Activated naive CD4-positive, alpha-beta T cell (primary cell): ENCODE results near the gene RAP1B.
"Not testable (repeated sequence)": the region's sequence is repeated elsewhere in the genome, so short reads cannot be mapped to it uniquely, and the experiment has no call there.

Experiments
- DNase-seq, 4 experiments: peaks; one replicate each; lab custom pipeline; 2025; lab: John Stamatoyannopoulos, UW

The RAP1B gene

DNA sequence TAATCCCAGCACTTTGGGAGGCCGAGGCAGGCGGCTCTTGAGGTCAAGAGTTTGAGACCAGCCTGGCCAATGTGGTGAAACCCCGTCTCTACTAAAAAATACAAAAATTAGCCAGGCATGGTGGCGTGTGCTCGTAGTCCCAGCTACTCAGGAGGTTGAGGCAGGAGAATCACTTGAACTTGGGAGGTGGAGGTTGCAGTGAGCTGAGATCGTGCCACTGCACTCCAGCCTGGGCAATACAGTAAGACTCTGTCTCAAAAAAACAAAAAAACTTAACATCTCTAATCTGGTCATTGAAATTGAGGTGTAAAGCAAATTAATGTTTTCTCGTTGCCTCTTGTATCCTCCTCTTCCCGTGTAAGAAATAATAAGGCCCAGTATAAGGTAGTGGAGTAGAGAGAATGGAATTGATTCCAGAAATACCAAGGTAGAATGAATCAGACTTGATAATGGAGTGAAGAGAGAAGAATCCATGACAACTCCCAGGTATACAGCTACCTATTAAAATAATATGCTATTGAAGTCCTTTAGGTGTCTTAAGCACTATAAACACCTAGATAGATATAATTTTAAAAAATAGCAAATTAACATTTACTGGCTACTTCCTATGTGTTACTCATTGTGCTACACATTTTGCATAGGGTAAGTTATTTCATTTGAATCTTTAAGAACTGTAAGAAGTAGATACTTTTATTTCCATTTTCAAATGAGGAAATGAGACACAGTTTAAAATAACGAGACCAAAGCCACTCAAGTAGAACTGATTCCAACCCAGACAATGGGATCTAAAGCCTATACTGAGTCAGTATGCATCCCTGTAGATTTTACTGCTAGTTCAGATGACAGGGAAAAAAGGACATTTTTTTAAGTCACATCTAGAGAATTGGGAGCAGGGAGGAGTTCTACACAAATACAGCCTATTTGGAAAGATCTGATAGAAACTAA is 23.2 kb downstream of the RAP1B start:
- DNase-seq = no peak

DNA sequence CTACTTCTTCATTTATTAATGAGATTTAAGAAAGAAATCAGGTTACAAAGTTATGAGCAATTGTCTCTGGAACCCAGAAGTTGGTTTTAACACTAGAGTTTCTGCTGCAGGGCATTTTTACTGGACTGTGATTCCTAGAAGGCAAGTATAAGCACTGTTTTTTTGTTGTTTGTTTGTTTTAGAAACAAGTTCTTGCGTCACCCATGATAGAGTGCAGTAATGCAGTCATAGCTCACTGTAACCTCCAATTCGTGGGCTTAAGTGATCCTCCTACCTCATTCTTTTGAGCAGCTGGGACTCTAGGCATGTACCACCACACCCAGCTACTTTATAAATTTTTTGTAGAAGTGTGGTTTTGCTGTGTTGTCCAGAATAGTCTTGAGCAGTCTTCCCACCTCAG is 25.6 kb downstream of the RAP1B start:
- no peak for DNase-seq

DNA sequence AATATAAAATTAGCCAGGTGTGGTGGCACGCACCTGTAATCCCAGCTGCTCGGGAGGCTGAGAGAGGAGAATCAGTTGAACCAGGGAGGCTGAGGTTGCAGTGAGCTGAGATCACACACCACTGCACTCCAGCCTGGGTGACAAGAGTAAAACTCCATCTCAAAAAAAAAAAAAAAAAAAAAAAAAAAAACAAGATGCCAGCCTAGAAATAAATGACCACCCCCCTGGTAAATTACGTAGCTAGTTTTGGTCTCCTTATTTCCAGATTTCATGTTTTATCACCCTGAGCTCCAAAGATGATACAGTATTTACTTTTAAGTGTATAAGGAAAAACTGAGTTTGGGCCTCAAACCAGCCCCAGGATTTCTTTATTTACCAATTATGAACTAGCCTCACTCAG is 26.7 kb downstream of the RAP1B start:
- DNase-seq = not testable (repeated sequence)

DNA sequence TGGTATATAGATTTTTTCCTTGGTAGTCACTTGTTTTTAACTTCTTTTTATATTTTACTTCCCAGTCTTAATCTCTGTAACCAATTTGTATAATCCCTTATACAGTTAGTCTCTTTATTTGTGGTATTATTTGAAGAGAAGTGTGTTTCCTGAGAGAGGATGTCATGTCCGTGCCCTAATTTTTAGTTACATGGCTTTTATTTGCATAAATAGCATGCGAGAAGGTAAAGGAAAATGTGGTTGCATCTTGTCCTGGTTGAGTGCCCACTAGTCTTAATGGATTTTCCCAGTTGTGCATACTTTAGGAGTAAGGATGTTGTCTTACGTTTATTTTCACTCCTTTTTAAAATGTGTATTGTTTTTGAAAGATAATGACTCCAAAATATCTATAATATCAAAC is 27.5 kb downstream of the RAP1B start:
- no peak for DNase-seq

DNA sequence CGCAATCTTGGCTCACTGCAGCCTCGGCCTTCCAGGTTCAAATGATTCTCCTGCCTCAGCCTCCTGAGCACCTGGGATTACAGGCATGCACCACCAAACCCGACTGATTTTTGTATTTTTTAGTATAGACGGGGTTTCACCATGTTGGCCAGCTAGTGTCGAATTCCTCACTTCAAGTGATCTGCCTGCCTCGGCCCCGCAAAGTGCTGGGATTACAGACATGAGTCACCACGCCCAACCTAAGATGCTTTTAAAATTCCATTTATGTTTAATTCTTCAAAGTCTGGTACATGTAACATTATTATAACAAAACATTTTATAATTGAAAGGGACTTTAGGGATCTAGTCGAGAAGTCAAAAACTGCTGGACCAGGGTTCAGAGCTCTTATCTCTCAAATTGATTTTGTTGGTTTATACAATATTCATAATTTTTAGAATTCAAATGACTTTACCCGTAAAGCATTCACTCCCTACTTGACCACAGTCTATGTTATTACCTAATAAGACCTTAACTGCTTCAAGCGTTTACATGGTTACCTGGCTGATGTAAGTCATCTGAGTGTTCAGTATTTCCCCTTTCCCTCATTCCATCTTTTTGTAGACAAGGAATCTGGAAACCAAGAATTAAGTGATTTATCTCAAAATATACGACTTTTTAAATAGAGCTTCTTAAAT is 28.2 kb downstream of the RAP1B start:
- DNase-seq = no peak

DNA sequence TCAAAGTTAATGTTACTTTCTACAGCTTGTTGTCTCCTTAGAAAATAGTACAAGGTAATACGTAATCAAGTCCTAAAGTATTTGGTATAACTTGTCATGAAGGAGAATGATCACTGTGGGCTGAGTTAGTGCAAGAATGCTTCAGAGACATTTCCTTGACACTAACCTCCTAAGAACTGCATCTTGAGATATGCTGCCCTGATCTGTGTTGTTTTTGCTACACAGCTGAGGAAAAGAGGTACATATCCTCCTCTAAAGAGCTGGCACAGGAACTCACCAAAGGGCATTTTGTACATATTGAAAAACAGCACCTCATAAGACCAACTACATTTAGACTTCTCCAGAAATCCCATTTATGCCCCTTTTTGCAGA is 28.7 kb downstream of the RAP1B start:
- DNase-seq = no peak

DNA sequence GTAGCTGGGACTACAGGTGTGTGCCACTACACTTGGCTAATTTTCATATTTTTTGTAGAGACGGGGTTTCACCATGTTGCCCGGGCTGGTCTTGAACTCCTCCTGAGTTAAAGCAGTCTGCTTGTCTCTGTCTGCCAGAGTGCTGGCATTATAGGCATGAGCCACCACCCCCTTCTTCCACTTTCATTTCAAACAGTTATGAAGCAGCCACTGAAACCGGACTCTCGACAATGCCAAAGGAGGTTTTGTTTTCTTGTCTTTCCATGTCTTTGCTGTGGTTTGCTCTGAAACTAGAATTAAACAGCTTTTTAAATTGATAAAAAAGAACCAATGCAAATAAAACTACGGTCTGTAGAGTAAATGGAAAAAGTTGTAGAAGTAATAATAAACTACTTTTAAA is 30.4 kb downstream of the RAP1B start:
- no peak for DNase-seq

DNA sequence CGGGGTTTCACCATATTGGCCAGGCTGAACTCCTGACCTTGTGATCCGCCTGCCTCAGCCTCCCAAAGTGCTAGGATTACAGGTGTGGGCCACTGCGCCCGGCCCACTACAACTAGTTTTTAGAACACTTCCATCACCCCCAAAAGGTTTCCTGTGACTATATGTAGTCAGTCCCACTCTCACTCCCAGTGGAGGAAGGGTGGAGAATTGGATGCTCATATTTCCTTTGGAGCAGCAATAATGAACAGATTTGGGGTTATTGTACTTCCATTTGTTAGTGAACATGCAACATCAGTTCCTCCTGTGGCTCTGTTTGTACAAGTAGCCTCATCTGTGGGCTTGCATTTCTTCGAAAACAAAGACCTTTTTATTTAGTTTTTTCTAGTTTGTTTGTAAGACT is 35.8 kb downstream of the RAP1B start:
- no peak for DNase-seq

DNA sequence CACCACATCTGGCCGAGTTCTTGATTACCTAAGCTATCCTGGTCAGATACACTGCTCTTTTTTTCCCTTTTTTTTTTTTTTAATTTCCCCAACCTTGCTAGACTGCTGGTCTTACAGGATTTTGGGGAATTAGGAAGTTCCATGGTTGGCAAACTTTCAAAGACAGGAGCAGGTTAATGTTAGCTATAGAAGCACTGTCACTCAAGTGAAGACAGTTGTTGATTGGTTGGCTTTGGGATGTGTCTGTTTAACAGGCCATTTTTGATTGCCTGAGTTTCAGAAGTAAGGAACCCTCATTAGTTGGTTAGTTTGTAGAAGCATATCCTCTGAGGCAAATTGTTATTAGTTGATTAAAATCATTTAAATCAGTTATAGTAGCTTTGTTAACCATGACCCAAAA is 36.8 kb downstream of the RAP1B start:
- no peak for DNase-seq

DNA sequence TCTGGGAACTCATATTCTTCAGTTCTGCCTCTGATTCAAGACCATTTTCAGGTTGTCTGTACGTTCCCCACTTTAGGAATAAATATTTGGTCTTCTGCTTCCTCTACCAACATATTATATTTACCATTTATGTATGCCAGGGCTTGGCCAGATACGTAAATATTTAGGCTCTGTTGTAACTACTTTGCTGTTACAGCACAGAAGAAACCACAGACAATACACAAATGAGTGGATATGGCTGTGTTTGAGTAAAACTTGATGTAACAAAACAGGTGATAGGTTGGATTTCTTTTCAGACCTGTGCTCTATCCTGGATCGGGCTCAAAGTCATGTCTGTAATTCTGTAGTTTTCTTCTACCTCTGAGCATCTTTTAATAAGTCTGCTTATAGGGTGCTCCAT is 37.5 kb downstream of the RAP1B start:
- no peak for DNase-seq

DNA sequence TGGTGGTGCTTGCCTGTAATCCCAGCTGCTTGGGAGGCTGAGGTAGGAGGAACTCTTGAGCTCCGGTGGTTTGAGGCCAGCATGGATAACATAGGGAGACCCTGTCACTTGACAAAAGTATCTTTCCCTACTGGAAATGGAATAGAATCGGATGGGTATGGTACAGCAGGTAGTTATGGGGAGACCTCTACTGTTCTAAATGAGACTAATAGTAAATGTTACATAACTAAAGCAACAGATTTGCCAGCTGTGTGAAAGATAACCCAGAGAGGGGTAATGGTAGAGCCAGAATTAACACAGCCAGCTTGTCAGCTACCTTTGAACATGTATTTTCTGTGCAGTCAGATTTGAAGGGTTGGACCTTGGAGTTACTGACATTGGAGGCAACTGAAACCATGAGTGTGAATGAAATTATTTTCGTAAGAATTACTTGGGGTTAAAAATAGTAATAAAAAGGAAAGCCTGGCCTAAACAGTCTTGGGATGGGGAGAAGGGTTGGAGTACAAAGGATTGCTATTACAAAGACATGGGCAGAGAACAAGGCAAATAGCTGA is 54.4 kb downstream of the RAP1B start:
- DNase-seq = no peak

DNA sequence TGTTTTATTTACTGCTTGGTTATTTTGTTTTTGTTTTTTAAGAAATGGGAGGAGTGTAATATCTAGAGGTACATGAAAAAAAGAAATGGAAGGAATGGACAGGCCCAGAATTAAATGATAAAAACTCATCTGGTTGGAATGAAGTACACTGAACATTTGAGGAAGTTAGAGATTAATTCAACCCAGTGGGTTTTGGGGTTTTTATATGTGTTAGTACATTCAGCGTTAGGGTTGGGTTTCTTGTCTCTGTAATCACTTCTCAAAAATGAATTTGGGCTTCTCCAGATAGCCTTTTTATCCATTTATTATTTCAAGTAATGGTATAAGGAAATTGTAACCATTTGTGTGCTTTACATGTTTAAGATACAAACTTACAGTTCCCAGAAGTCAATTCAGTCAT is 56.6 kb downstream of the RAP1B start:
- no peak for DNase-seq

DNA sequence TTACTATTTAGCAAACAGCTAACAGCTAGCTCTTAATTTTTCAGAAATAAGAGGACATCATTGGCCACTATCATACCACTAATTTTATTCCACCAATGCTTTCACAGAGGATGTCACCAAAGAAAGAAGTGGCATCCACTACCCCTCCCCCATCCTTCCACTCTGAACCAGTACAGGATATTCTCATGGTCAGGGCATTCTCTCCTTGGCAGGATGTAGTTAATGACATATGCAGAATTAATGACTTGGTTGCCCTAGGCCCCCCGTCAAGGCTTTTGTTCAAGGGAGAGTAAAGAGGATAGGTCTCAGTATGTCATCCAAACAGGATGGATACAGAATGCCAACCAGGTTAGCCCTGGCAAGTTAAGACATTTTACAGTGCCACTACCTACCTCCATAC is 57.2 kb downstream of the RAP1B start:
- DNase-seq = no peak

DNA sequence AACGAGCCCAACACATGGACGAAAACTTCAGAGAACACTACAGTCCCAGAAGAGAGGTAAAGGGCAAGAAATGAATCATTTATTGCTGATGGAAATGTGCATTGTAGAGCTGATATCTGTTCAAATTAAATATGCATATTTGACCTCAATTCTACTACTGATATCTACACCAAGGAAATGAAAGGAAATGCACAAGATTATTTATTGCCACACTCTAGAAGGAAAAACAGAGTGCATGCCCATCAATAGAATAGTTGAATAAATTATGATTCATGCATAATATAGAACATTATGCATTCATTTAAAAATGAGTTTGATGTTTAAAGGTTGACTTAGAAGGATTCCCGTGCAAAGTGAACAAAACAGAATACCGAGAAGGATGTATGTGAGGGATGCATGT is 60.5 kb downstream of the RAP1B start:
- DNase-seq = no peak

DNA sequence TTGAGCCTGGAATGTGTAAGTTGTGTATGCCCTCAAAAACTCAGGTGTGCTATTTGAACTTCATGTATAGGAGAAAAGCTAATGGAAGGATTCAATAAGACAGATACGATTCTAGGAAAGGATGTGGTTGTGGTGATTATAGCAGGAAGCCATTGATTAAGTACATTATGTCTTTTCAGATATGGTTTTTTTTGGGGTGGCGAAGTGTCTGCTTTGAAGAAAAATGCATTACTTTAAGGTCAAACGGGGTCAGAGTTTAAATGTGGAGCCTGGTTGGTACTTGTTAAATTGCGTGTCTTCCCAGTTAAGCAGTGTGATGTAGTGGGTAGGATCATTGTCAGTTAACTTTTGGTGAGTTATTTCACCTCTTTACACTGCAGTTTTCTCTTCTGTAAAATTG is 63.1 kb downstream of the RAP1B start:
- no peak for DNase-seq

DNA sequence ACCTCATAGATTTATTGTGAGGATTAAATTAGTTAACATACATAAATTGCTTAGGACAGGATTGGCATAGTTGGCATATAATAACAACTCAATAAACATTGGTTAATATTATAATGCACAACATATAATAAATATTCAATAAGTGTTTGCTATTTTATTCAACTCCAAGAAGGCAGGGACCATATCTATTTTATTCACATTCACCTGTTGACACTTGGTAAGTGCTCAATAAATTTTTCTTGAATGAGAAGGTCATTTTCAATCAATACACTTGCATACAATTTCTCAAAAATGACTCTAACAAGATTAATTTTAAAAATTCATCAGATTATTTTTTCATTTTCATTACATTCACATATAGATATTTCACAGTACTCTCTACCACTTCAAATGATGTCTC is 63.7 kb downstream of the RAP1B start:
- no peak for DNase-seq

DNA sequence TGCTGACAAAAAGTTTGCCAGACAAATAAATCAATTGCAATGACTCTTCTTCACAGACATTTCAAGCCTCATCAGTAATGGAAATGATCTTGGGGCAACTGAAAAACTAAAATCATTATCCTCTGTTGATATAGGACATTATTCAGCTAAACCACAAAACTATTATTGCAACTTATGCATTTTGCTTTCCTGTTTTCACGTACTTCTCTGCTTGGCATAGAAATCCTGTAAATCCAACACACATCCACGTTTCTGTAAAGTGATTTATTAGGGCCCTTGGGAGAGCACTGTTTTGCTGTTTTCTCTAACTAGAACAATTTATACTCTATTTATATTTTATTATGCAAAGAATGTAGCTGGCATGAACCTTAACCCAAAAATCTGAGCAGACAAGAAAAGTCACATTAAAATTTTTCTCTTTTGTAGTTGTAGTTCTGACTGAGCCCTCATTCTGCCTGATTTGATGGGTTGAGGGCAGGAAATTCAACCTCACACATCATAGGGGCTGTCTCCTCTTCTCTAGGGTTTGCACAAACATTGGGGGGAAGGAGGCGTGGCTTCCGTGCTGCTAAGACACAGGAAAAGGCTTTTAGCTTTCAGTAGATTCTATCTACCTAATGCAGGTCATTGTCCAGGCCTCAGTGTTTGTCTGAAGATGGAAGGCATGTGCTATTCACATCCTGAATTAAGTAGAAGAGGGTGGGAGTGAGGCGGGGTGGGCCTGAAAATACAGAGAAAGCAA is 64.6 kb downstream of the RAP1B start:
- peak in 2 of 4 experiments; percentile 52 to 76 for DNase-seq

DNA sequence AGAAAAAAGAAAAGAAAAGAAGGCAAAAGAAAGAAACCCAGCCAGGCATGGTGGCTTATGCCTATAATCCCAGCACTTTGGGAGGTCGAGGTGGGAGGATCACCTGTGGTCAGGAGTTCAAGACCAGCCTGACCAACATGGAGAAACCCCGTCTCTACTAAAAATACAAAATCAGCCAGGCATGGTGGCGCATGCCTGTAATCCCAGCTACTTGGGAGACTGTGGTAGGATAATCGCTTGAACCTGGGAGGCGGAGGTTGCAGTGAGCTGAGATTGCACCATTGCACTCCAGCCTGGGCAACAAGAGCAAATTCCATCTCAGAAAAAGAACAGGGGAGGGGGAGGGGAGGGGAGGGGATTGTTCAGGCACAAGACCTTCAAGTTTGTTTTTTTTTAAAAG is 66.2 kb downstream of the RAP1B start:
- DNase-seq = not testable (repeated sequence)

DNA sequence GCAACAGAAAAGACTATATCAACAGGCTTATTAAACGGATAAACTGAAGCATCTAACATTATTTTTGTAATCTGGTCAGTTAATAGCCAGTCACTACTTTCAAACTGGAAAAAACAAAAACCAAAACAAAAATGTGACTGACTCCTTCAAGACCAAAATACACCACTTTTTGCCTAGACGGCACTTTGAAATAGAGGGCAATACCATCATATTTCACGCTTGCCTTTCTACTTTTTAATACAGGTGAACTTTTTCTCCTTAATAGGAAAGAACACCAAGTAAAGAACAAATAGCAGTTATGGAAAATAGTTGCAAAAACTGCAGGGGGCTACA is 75.5 kb downstream of the RAP1B start:
- no peak for DNase-seq

DNA sequence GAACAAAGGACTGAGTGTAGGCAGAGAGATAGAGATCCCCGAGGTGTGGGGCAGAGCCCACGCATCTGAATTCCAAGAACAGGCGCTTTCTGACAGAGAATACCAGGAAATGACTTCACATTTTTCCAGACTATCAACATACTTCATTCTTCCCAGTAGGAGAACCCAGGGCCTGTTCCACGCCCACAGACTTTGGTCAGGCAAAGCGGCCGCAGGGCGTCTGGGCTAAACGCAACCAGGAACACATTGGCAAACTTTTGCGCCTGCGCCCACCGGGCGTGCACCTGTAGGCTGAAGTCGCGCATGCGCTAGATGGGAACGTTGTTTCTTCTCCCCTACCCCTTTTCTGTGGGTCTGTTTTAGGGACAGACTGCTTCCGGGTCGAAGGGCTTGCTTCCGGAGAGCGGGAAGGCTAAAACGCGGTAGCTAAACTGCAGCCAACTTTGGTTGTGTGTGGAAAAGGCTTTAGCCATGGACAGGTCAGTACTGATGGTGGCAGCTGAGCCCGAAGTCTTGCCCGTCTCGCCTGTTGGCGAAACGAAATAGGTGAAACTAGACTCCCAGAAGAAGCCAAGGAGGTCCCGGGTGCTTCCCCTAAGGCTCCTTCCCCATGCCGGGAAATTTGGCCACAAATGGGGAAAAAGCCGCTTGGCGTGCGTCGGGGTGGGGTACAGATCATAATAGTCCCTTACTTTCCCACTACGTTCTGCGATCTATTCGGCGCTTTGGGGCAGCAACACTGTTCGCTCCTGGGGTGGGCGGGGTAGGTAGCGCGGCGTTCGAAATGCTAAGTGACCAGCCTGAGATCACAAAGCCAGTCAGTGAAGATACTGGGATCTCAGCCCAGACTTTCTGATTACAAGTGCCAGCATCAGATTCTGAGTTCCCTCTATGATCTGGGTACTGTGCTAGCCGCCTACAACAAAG is 76.2 kb downstream of the RAP1B start, which contains the start of gene NUP107:
NUP107 (plus strand) TSS at position 384 of the 927 bp plus-strand sequence; CDS start at position 472, 88 bp downstream.
- DNase-seq = peak; percentile 93 to 96 (median 94)

DNA sequence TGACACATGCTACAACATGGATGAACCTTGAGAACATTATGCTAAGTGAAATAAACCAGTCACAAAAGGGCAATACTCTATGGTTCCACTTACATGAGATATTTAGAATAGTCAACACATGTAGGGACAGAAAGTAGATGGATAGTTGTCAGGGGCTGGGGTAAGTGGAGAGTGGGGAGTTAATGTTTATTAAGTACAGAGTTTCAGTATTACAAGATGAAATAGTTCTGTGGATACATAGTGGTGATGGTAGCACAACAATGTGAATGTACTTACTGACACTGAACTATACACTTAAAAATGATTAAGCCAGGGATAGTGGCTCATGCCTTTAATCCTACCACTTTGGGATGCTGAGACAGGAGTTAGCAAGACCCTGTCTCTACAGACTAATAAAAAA is 84.8 kb downstream of the RAP1B start:
- DNase-seq = no peak
